ENCODE data around the gene PPP2R2C. TPM values are rescaled to one million over a fixed set of nuclear protein-coding genes. Genes with fewer than 3 reads are reported as not detected.

PPP2R2C gene
- total and polyA plus RNA-seq, 4 donors = 0.25 to 1.3 (median 0.65) TPM; not detected in 1

GRCh38 chr4:6449335-6449734, 23.1 kb downstream of the PPP2R2C start:
- intact Hi-C loops (cut with DNase I) = no loop called here

GRCh38 chr4:6448476-6449170, 23.8 kb downstream of the PPP2R2C start:
- no peaks in the 10 kb centered on the region for H3K27me3 ChIP-seq (ENCODE audit: control insufficient read depth in 1 of 2, insufficient read depth in 2 of 2, low read length in 1 of 2)
- no peaks in the 10 kb centered on the region for H3K36me3 ChIP-seq (ENCODE audit: control insufficient read depth in 1 of 2, insufficient read depth in 2 of 2, low read length in 1 of 2)
- H3K9me3 ChIP-seq (ENCODE audit: control insufficient read depth, low read length) = no peaks in the 10 kb centered on the region
- intact Hi-C loops (cut with DNase I) = no loop called here
- H3K4me3 ChIP-seq (ENCODE audit: low read length in 2 of 2) = no peak overlapping the region
- ATAC-seq (ENCODE audit: low FRiP score) (no peak), DNase-seq (peak in 1 of 2 donors; percentile 66)
- WGBS, 2 donors = 88% methylated on average over 21 of the region's 21 CpGs
- H3K27ac ChIP-seq (ENCODE audit: low read depth in 1 of 2, low read length in 2 of 2) = no peak overlapping the region
- H3K4me1 ChIP-seq (ENCODE audit: control insufficient read depth in 1 of 2, insufficient read depth in 2 of 2, low read length in 2 of 2) = no peaks in the 10 kb centered on the region

More at GRCh38 chr4:6449335-6449734, 23.1 kb downstream of the PPP2R2C start:
- no peak for ATAC-seq (ENCODE audit: low FRiP score)
- 87 to 89% methylated on average over 14 of the region's 14 CpGs for WGBS, 2 donors
- Histone ChIP-seq H3K4me3 (ENCODE audit: low read length in 2 of 2) (no peak overlapping the region), H3K9me3 (ENCODE audit: control insufficient read depth, low read length) (no peaks in the 10 kb centered on the region), H3K27ac (ENCODE audit: low read depth in 1 of 2, low read length in 2 of 2) (no peak overlapping the region), H3K36me3 (ENCODE audit: control insufficient read depth in 1 of 2, insufficient read depth in 2 of 2, low read length in 1 of 2) (no peaks in the 10 kb centered on the region), H3K4me1 (ENCODE audit: control insufficient read depth in 1 of 2, insufficient read depth in 2 of 2, low read length in 2 of 2) (no peaks in the 10 kb centered on the region), H3K27me3 (ENCODE audit: control insufficient read depth in 1 of 2, insufficient read depth in 2 of 2, low read length in 1 of 2) (no peaks in the 10 kb centered on the region)
- DNase-seq = peak in 1 of 2 donors; percentile 55

- Histone ChIP-seq H3K4me1 (ENCODE audit: control insufficient read depth in 1 of 2, insufficient read depth in 2 of 2, low read length in 2 of 2) (no peaks in the 10 kb centered on the region), H3K36me3 (ENCODE audit: control insufficient read depth in 1 of 2, insufficient read depth in 2 of 2, low read length in 1 of 2) (no peaks in the 10 kb centered on the region), H3K27ac (ENCODE audit: low read depth in 1 of 2, low read length in 2 of 2) (no peak overlapping the region), H3K4me3 (ENCODE audit: low read length in 2 of 2) (no peak overlapping the region), H3K27me3 (ENCODE audit: control insufficient read depth in 1 of 2, insufficient read depth in 2 of 2, low read length in 1 of 2) (no peaks in the 10 kb centered on the region), H3K9me3 (ENCODE audit: control insufficient read depth, low read length) (no peaks in the 10 kb centered on the region)
- intact Hi-C loops (cut with DNase I) = no loop called here
- DNase-seq = peak in 1 of 2 donors; percentile 40
- WGBS, 2 donors = 85 to 87% methylated on average over 22 of the region's 22 CpGs
- ATAC-seq (ENCODE audit: low FRiP score) = no peak
These were observed 24.7 kb downstream of the PPP2R2C start for GRCh38 chr4:6447672-6448171.

GRCh38 chr4:6446538-6447451, 25.6 kb downstream of the PPP2R2C start:
- DNase-seq (peak in 1 of 2 donors; percentile 72), ATAC-seq (ENCODE audit: low FRiP score) (no peak)
- H3K9me3 ChIP-seq (ENCODE audit: control insufficient read depth, low read length) = no peaks in the 10 kb centered on the region
- intact Hi-C loops (cut with DNase I) = no loop called here
- no peaks in the 10 kb centered on the region for H3K27me3 ChIP-seq (ENCODE audit: control insufficient read depth in 1 of 2, insufficient read depth in 2 of 2, low read length in 1 of 2)
- H3K27ac ChIP-seq (ENCODE audit: low read depth in 1 of 2, low read length in 2 of 2) = no peak overlapping the region
- no peaks in the 10 kb centered on the region for H3K4me1 ChIP-seq (ENCODE audit: control insufficient read depth in 1 of 2, insufficient read depth in 2 of 2, low read length in 2 of 2)
- H3K4me3 ChIP-seq (ENCODE audit: low read length in 2 of 2) = no peak overlapping the region
- WGBS, 2 donors = 17% methylated on average over 22 of the region's 22 CpGs
- no peaks in the 10 kb centered on the region for H3K36me3 ChIP-seq (ENCODE audit: control insufficient read depth in 1 of 2, insufficient read depth in 2 of 2, low read length in 1 of 2)

GRCh38 chr4:6446130-6446482, 26.3 kb downstream of the PPP2R2C start:
- Histone ChIP-seq H3K36me3 (ENCODE audit: control insufficient read depth in 1 of 2, insufficient read depth in 2 of 2, low read length in 1 of 2) (no peaks in the 10 kb centered on the region), H3K27me3 (ENCODE audit: control insufficient read depth in 1 of 2, insufficient read depth in 2 of 2, low read length in 1 of 2) (no peaks in the 10 kb centered on the region), H3K9me3 (ENCODE audit: control insufficient read depth, low read length) (no peaks in the 10 kb centered on the region), H3K4me1 (ENCODE audit: control insufficient read depth in 1 of 2, insufficient read depth in 2 of 2, low read length in 2 of 2) (no peaks in the 10 kb centered on the region), H3K4me3 (ENCODE audit: low read length in 2 of 2) (no peak overlapping the region), H3K27ac (ENCODE audit: low read depth in 1 of 2, low read length in 2 of 2) (no peak overlapping the region)
- intact Hi-C loops (cut with DNase I) = no loop called here
- 78 to 83% methylated on average over 14 of the region's 14 CpGs for WGBS, 2 donors
- no peak for ATAC-seq (ENCODE audit: low FRiP score)
- DNase-seq = peak in 1 of 2 donors; percentile 12

GRCh38 chr4:6445403-6446129, 26.8 kb downstream of the PPP2R2C start:
- H3K36me3 ChIP-seq (ENCODE audit: control insufficient read depth in 1 of 2, insufficient read depth in 2 of 2, low read length in 1 of 2) = no peaks in the 10 kb centered on the region
- H3K4me1 ChIP-seq (ENCODE audit: control insufficient read depth in 1 of 2, insufficient read depth in 2 of 2, low read length in 2 of 2) = no peaks in the 10 kb centered on the region
- H3K4me3 ChIP-seq (ENCODE audit: low read length in 2 of 2) = no peak overlapping the region
- H3K27me3 ChIP-seq (ENCODE audit: control insufficient read depth in 1 of 2, insufficient read depth in 2 of 2, low read length in 1 of 2) = no peaks in the 10 kb centered on the region
- WGBS, 2 donors = 87 to 90% methylated on average over 5 of the region's 5 CpGs
- DNase-seq = peak in 1 of 2 donors; percentile 31
- no peaks in the 10 kb centered on the region for H3K9me3 ChIP-seq (ENCODE audit: control insufficient read depth, low read length)
- H3K27ac ChIP-seq (ENCODE audit: low read depth in 1 of 2, low read length in 2 of 2) = no peak overlapping the region
- ATAC-seq (ENCODE audit: low FRiP score) = no peak
- intact Hi-C loops (cut with DNase I) = no loop called here

GRCh38 chr4:6444582-6444981, 27.8 kb downstream of the PPP2R2C start:
- H3K9me3 ChIP-seq (ENCODE audit: control insufficient read depth, low read length) = no peaks in the 10 kb centered on the region
- intact Hi-C loops (cut with DNase I) = no loop called here
- no peaks in the 10 kb centered on the region for H3K27me3 ChIP-seq (ENCODE audit: control insufficient read depth in 1 of 2, insufficient read depth in 2 of 2, low read length in 1 of 2)
- DNase-seq (peak in 1 of 2 donors; percentile 33), ATAC-seq (ENCODE audit: low FRiP score) (no peak)
- no peaks in the 10 kb centered on the region for H3K4me1 ChIP-seq (ENCODE audit: control insufficient read depth in 1 of 2, insufficient read depth in 2 of 2, low read length in 2 of 2)
- no peak overlapping the region for H3K4me3 ChIP-seq (ENCODE audit: low read length in 2 of 2)
- 93 to 96% methylated on average over 6 of the region's 6 CpGs for WGBS, 2 donors
- H3K27ac ChIP-seq (ENCODE audit: low read depth in 1 of 2, low read length in 2 of 2) = no peak overlapping the region
- no peaks in the 10 kb centered on the region for H3K36me3 ChIP-seq (ENCODE audit: control insufficient read depth in 1 of 2, insufficient read depth in 2 of 2, low read length in 1 of 2)
